ENCODE results near the gene MCC.

MCC gene

DNA sequence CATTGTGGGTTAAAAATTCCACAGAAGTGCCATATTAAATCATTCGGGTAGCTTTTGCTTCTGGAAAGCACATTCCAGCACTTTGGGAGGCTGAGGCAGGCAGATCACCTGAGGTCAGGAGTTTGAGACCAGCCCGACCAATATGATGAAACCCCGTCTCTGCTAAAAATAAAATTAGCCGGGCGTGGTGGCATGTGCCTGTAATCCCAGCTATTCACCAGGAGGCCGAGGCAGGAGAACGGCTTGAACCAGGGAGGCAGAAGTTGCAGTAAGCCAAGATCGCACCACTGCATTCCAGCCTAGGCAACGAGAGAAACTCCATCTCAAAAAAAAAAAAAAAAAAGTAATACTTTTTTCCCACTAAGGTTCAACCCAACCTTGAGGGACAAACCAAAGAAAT is 243.3 kb downstream of the MCC start:
- no peak for DNase-seq (ENCODE audit: low spot score)

DNA sequence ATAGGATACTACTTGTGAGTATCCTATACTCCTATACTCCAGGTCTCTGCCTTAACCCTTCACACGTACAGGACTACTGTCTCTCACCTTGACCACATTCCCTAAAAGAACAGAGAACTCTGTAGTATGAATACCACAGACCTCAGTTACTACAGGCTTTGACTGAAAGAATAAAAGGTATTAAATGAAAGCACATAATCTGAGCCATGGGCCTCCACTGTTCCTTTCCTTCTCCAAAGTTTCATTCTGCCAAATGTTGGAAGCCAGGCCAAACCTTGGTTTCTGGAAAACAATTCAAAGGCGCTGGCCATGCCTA is 244.9 kb downstream of the MCC start:
- no peak for DNase-seq (ENCODE audit: low spot score)

DNA sequence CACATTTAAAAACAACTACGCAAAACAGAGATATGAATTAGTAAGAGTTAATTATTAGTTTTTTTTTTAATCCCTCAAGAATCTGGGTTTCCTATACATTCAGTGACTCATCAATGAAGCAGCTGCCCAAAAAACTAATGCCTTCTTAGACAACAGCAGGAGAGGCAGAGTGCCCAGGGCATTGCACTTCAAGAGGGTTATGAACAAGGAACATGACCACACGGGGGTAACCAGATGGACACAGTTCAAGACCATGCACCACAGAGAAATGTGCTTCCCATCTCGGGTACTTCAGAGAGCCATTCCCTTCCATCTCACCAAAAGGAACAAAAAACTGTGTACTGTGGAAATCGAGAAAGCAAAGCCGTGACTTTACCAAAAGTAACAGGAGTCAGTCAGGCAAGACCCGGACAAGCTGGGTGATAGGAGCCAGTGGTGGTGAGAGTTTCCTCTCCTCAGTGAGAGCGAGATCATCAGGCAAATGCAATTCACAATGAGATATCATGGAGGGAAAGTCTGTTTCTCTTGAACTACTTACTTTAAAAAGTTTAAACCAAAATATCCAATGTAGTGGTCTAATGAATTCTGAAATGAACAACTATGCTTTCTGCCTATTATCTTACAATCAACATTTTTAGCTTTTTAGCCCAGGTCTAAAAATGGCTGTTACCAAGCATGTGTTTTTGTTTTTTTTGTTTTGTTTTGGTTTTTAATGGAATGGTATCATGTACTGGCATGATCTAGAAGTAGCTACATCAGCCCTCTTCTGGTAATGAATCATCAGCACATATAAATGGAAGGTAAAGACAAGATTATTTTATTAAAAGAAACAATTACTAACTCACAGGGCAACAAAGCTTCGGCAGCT is 245.5 kb downstream of the MCC start:
- DNase-seq (ENCODE audit: low spot score) = no peak

DNA sequence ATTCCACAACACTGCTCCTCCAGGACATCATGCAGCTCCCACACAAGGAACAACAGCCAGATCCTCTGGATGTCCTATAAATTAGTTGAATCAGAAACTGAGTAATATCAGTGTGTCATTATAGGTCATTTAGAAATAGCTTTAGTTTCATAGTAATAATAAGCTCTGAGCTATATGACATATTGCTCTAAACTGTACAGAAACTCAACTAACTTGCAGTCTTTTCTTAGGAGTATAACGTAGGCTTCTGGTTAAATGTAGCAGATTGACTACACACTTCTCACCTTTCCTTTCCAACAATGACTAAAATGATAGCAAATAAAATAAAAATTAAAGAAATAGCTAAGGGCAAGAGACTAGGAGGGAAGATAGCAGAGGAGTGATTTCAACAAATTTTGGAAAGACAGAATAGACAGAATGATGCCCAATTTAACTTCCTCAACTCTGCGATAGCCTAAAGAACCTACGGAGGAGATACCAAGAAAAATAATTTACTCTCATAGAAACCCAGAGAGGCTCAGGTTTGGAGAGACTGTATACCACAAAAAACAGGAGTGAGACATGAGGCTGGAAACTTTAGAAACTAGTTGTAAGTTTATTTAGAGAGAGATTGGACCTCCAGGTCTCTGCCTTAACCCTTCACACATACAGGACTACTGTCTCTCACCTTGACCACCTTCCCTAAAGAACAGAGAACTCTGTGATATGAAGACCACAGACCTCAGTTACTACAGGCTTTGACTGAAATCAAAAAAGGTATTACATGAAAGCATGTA is 247.1 kb downstream of the MCC start:
- no peak for DNase-seq (ENCODE audit: low spot score)

DNA sequence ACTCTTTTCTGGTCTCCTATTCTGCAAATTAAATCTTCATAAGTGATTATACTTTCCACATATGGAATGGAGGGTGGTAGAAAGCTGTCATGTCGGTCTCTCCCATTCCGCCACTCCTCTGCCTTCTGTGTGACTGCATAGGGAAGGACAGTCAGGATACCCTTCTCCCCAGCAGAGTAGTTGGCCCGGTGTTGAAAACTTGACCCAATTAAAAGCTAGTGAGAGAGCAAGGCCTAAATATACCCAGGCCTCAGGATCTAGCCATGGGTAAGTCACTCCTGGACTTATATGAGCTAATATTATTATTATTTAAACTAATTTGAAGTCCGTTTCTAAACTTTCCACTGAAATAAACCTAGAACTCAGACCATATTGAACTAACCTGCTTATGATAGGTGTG is 248.2 kb downstream of the MCC start:
- no peak for DNase-seq (ENCODE audit: low spot score)

DNA sequence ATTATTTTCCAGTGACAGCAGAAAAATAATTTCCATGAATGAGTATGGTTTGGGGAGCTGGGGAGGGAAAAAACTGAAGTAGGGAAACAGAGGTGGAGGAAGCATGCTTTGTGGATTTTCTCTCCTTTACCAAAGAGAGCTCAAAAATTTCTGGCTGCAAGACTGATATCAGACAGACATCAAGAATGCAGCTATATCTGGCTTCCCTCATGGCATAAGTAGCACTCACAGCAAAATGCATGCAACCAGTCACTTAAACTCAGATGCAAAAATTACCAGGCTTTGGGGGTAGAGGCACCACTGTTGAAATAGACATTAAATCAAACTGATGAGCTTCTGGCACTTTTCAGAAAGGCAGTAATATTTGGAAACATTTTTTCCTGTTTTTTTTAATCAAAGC is 250.4 kb downstream of the MCC start:
- no peak for DNase-seq (ENCODE audit: low spot score)

DNA sequence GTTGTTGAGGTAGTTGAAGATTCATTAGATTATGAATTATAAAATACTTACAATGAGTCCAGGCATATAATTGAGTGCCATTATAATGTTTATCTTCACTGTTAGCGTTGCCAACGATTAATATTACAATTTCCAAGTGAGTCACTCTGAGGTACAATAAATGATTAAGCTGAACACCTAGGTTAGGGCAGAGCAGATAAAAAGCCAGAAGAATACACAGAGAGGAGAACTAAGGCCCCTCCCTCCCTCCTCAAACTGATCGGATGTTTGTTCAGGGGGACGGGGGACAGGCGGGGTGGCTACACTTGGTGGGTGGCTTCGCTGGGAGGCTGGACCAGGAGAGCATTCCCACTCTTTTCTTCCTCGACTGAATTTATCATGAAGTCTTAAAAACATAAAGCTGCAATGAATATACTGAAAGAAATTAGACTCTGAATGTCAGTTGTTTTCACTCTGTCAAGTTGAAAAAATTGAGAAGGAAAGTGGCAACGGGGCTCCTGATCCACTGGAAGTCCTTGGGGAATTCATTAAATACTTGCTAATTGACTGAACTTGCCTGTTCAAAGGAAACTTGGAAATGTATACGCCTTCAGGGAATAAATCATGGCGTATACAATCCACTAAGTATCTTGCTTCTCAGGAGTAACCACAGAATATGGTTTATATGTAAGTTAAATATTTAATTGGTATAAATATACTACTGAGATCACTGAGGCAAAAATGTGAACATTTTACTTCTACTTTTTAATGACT is 251.5 kb downstream of the MCC start:
- DNase-seq (ENCODE audit: low spot score) = no peak

DNA sequence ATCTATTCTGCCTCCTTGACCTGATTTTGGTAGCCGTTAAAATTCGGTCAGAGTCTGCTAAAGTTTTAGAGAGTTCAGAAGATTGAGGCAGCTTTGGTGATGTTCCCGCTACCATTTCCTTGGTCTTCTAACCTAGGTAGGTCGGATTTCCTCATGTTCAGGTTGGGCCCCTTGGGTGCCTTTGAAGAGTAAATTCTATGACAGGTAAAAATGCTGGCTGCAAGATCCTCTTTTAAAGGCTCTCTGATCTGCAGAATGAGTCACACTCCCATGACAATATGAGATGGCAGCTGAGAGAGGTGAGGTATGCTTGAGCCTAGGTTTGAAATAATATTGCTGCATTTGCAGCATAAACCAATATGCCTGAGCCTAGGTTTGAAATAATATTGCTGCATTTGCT is 252.4 kb downstream of the MCC start:
- no peak for DNase-seq (ENCODE audit: low spot score)

DNA sequence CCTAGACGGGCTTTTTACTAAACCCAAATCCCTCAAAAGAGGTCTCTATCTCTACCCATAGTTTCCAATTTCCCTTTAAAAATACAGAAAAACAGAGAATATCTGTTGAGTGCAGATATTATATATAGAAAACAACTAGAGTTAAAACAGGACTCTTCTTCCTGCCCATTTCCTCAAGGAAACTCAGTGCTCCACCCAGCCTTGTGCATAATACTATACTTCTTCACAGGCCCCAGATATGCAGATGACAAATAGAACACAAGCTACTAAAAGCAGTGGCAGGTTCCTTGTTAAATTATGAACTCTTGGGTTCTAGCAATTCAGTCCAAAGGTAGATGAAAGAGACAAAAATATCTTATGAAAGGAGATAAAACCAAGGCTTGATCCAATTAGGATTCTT is 253.7 kb downstream of the MCC start:
- DNase-seq (ENCODE audit: low spot score) = no peak

DNA sequence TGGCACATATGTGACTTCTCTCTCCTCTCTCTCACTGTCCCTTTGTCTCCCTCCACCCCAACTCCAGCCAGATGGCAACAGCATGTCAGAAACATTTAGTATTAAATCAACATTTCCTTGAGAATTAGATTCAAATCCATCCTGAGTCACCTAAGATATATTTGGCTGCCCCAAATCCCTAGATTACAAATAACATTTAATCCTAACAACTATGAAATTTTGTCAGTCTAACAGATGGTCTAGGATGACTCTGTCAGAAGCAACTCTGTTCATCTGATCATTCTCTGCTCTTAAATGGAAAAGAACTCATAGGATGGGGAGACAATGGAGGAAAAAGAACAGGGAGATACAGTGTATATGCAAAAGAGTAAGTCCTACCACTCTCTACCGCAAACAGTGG is 254.6 kb downstream of the MCC start:
- DNase-seq (ENCODE audit: low spot score) = no peak

DNA sequence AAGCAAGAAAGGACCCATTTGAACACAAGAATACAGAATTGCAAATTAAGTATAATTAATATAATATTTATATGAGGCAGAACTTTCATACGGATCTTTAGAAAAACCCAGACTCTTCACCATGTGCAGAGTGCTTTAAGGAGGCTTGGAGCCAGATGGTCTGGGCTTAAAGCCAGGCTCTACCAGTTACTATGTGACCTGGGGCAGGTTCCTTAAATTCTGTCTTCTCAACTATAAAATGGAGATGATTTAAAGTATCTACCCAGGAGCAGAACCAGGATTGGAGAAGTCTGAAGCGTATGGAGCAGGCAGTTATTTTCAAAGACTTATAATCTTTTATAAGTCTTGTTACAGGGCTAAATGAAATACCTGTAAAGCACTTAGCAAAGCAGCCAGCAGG is 255.6 kb downstream of the MCC start:
- DNase-seq (ENCODE audit: low spot score) = no peak

DNA sequence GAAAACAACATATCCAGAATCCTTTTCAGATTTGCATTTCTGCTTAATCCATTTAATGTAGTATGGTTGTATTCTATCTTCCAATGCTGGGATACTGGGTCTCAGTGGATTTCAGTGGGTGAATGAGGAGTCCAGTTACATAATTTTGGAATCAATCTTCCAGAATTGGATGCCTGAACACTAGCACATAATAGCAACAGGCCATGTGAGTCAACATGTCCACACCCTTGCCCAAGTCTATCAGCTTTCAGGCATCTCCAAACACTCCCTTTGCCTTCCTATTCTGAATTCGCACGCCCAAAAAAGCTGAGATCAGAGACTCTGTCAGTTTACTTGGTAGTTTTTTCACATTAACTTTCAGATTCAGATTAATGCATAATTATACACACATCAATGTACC is 256.0 kb downstream of the MCC start:
- DNase-seq (ENCODE audit: low spot score) = peak; percentile 61

DNA sequence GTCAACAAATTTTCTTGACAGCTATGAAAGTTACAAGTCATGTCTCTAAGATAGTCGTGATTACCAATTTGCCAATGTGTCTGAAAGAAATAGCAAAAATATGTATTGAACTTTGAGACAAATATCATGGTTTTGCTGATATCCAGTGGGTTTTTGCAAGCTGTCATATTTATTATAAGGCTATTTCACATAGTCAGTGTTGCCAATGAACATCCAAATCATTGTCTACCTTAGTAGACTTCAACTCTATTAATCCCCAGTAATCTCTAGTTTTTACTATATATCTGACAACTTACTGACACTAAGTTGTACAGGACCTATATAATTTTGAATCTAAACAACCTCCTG is 256.6 kb downstream of the MCC start:
- DNase-seq (ENCODE audit: low spot score) = no peak

DNA sequence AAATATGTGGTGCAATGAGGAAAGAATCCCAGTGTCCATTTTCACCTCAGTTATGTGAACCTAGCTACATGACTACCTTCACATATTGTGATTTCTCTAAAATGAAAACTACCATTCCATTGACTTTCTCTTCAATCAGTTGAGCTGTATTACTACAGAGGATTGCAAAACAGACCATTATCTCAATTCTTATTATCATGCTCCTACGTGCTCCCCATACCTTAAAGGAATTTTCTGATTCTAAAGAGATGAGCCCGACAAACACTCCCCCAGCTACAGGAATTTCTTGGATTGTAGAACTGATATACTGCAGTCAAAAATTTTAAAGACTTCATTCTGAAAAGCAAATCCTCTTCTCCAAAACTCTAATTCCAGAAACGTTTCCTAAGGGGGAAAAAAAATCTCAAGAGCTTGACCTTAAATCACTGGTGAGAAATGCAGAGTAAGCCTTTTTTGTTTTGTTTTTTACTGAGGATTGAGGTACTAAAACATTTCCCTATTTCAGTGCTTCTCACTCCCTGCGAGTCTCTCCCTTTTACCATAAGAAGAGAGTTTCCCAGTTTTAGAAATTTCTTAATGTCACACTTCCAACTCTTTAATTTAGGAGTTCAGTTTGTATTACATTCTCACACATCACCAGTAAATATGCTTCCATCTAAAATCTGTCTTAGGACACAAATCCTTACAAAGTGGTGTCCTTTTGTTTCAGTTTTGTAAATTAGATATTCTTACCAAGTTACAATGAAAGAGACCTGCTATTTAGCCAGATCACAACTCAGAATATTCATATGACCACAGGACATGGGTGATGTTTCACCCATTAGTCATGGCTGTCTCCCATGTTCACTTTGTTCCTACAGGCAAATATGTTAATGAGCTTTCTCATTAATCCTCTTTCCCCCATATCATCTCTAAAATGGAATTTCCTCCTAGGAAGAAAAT is 257.3 kb downstream of the MCC start:
- no peak for DNase-seq (ENCODE audit: low spot score)

DNA sequence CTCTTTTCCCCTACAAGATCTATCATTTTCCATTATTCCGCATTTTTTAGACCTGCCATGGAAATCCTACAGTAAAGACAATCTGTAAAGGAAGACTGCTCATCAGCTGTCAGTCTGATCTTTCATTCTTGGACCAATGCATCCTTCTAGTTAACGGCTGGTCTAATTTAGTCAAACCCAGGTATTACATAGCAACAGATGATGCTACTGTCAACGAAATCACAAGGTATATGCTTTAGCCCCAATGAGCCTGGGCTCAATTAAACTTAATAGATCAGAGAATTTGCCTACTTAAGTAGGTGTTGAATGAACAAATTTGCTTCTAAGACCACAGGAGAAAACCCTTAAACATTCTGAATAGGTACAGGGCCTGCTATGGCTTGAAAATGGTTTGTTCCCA is 260.5 kb downstream of the MCC start:
- DNase-seq (ENCODE audit: low spot score) = no peak

DNA sequence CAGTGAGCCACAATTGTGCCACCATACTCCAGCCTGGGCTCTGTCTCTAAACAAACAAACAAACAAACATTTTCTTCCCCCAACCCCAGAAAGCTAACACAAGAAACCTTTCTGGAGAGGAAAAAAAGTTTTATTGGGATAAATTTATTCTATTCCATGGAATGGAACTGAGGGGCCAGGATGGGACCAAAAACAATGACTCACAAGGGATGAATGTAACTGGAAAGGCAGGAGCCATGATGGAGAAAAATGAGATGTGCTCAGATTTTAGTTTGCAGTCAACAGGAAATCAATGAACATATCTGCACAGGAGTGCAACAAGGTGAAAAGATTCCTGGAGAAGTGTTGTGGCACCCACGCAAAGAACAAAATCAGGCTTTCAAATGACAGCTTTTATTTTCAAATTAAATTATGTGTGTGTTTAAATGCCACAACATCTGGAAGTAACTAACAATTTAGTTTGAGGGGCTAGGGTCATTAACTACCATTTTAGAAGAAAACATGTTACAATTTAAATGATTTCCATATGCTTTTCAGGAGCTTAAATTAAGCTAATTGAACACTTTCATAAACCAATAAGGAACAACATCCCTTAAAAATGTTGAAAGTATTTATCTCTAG is 262.0 kb downstream of the MCC start:
- no peak for DNase-seq (ENCODE audit: low spot score)

DNA sequence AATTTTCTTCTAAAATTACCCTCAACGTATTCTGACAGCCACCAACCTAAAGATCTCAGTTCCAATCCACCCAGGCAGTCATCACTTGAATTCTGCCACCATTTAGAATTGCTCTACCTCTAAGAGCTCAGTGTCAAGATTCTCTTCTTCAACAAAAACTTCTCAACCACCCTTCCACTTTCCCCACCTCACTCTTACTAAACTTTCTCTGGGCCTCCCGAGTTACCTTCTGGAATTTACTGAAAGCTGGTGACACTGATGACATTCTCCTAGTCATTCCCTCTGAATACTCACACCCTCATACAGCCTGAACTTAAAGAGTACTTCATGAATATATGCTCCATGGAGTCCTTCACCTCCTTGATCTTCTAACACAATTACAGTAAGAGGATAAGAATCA is 263.0 kb downstream of the MCC start:
- DNase-seq (ENCODE audit: low spot score) = no peak

DNA sequence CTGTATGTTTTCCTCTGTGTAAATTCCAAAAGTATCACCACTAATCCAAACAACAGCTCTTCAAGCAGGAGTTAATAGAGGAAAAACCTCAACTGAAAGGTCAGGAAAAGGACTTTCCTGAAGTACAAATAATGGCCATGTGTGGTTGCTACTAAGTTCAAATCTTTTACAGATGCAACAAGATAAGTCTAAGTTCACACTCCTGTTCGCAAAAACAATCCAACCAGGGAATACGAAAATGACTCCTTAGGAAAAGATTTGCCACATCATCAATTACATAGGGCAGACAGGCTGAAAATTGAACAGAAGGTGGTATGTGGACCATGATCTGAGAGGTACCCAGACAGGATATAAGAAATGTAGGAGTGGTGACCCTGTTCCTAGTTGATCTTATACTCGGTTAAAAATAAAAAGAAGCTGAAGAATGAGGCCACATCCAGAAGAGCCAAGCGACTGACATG is 263.6 kb downstream of the MCC start:
- no peak for DNase-seq (ENCODE audit: low spot score)

DNA sequence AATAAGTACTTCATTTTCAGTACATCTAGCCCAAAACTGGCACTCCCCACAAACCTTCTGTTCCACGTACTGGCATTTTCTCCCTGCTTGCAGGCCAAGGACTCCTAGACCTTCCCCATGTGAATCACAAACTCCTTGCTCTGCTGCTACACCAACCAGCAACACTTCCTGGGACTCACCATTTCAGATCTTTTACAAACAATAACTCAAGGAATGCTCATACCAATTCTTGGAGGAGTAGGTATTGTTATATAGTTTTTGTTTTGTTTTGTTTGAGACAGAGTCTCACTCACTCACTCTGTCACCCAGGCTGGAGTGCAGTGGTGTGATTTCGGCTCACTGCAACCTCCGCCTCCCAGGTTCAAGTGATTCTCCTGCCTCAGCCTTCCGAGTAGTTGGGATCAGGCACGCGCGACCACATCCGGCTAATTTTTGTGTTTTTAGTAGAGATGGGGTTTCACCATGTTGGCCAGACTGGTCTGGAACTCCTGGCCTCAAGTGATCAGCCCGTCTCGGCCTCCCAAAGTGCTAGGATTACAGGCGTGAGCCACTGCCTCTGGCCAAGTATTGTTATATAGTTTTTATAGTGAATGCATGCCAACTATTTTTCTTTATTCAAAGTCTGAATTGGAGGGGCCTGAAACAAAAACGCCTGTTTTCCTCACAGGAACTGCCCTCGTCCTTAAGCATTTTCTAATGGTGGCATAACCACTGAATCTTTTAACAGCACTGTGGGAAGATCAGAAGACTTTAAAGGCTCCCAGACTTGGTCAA is 264.2 kb downstream of the MCC start:
- DNase-seq (ENCODE audit: low spot score) = no peak

DNA sequence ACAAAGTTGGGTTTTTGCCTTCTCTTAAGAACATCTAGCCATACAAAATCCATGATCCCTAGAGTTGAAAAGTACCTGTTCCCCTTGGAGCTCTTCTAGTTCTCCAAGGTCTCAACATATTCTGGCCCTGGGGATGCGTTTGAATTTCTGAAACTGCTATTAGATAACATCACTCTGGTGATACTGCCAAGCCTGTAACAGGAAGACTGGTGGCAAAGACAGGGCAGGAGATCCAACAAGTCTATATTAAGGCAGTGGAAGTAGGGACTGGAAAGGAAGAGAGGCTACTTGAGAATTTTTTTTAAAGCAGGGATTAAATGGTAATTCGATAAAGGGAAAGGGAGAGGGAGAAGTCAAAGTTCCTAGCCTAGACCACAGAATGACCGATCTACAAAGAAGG is 264.9 kb downstream of the MCC start:
- no peak for DNase-seq (ENCODE audit: low spot score)

Data from AG20443 (cell line).